Panc1 (cell line): ENCODE measurements around the gene TUBB4B.

Experiments
- CTCF ChIP-seq: fragments of 450-650 bp; IDR thresholded peaks from 2 replicates; pipeline ENCODE4 v1.5.1; 2017; ENCODE audit warnings: mild to moderate bottlenecking
- REST ChIP-seq, 2 experiments: IDR thresholded peaks; 2 replicates each; pipeline ENCODE4 v1.6.1; 2011 to 2012; ENCODE audit warnings: low read depth in 2 of 2, control low read depth in 1 of 2, low read length in 1 of 2, mild to moderate bottlenecking in 1 of 2, moderate library complexity in 1 of 2; ENCODE audit not compliant: insufficient read depth in 1 of 2

- TF ChIP-seq CTCF (no peak), REST (IDR thresholded peaks at IDR 0.05; ENCODE audit: insufficient read depth in 1 of 2, low read depth in 2 of 2, low read length in 1 of 2) (no peak)
Observed at GRCh38 chr9:137234055-137234697, 6.9 kb upstream of the TUBB4B start.
